GM12878 (cell line): ENCODE results near the gene SARDH. TPM values are rescaled to one million over a fixed set of nuclear protein-coding genes. Genes with fewer than 3 reads are reported as not detected.

Experiments used
- ATAC-seq: fragments of 200-7000 bp; cut with Tn5 transposase; 3 replicates; pipeline ENCODE4 v1.9.1; 2020; ENCODE audit warnings: mild to moderate bottlenecking, moderate library complexity
- BruUV-seq: library from RNA; stranded (reverse); fragments of 400-500 nt; replicated peaks from 2 replicates; lab custom pipeline; 2021; lab: Mats Ljungman, UMichigan
- CTCF ChIA-PET: fragments of 300-600 bp; sonication (Branson Sonifier 250); formaldehyde crosslinking; extraction: SDS; loops from one replicate; lab custom pipeline; 2021; ENCODE audit warnings: inconsistent platforms; lab: Yijun Ruan, JAX
- POLR2A ChIA-PET: fragments of 350-600 bp; formaldehyde crosslinking; extraction: SDS; loops from one replicate; lab custom pipeline; 2021; ENCODE audit warnings: inconsistent platforms; lab: Charles Lee
- RAD21 ChIA-PET: fragments of 300-600 bp; sonication (Branson Sonifier 250); formaldehyde crosslinking; loops from one replicate; lab custom pipeline; 2023; ENCODE audit warnings: antibody characterized with exemption; ENCODE audit not compliant: unreplicated experiment; lab: Charles Lee
- SMC1A ChIA-PET: fragments of 300-600 bp; sonication (Branson Sonifier 250); formaldehyde crosslinking; loops from one replicate; lab custom pipeline; 2023; ENCODE audit not compliant: unreplicated experiment, uncharacterized antibody; lab: Charles Lee
- DNase-seq: peaks from one replicate; pipeline ENCODE4 v3.0.0-alpha.2; 2011; ENCODE audit warnings: low read depth, low spot score
- FAIRE-seq: peaks from 3 replicates; lab custom pipeline; 2011; peaks lifted over from hg19 to GRCh38; lab: Jason Lieb, UNC
- H2AFZ ChIP-seq: 2 replicates; pipeline ENCODE4 v1.6.0; 2011; ENCODE audit warnings: low read depth, low read length, control low read depth; ENCODE audit not compliant: control insufficient read depth
- H3K27ac ChIP-seq: 2 replicates; pipeline ENCODE4 v1.5.1; 2011; ENCODE audit warnings: control low read depth; ENCODE audit not compliant: control insufficient read depth, insufficient read depth
- H3K27me3 ChIP-seq, 2 experiments: replicated peaks in 1 of 2; 2 replicates each; pipeline versions ENCODE4 v1.6.0 to v1.6.1; 2011; ENCODE audit warnings: low read length in 1 of 2; ENCODE audit not compliant: control insufficient read depth in 2 of 2, insufficient read depth in 2 of 2
- H3K36me3 ChIP-seq, 2 experiments: 2 replicates each; pipeline ENCODE4 v1.5.1; 2011; ENCODE audit warnings: low read length in 1 of 2; ENCODE audit not compliant: control insufficient read depth in 2 of 2, insufficient read depth in 2 of 2
- H3K4me1 ChIP-seq: 2 replicates; pipeline ENCODE4 v1.6.1; 2011; ENCODE audit warnings: mild to moderate bottlenecking, low read length, moderate library complexity, mixed read lengths; ENCODE audit not compliant: control insufficient read depth, insufficient read depth
- H3K4me2 ChIP-seq: 2 replicates; pipeline ENCODE4 v1.6.0; 2011; ENCODE audit warnings: control low read depth; ENCODE audit not compliant: control insufficient read depth, insufficient read depth
- H3K4me3 ChIP-seq: fragments of 200-600 bp; sonication (generic); 2 replicates; pipeline ENCODE4 v1.5.1; 2016
- H3K79me2 ChIP-seq: 2 replicates; pipeline ENCODE4 v1.6.0; 2011; ENCODE audit warnings: low read length; ENCODE audit not compliant: control insufficient read depth, insufficient read depth
- H3K9ac ChIP-seq: 2 replicates; pipeline ENCODE4 v1.8.0; 2011; ENCODE audit warnings: low read length, control low read depth, mixed read lengths; ENCODE audit not compliant: control insufficient read depth, insufficient read depth
- H3K9me3 ChIP-seq: replicated peaks from 3 replicates; pipeline ENCODE4 v1.5.1; 2011; ENCODE audit warnings: mild to moderate bottlenecking, low read length; ENCODE audit not compliant: control insufficient read depth, insufficient read depth
- H4K20me1 ChIP-seq: 2 replicates; pipeline ENCODE4 v1.6.0; 2011; ENCODE audit not compliant: control insufficient read depth, insufficient read depth
- CHD4 ChIP-seq: fragments of 200-600 bp; sonication (generic); IDR thresholded peaks from 2 replicates; pipeline ENCODE4 v1.6.1; 2016; ENCODE audit warnings: mild to moderate bottlenecking
- FOXM1 ChIP-seq: IDR thresholded peaks from 2 replicates; pipeline ENCODE4 v1.6.1; 2012; ENCODE audit warnings: low read depth, mild to moderate bottlenecking, inconsistent platforms, low read length, moderate library complexity
- HDAC2 ChIP-seq: fragments of 200-600 bp; sonication (generic); IDR thresholded peaks from 2 replicates; pipeline ENCODE4 v1.6.1; 2017
- HDAC6 ChIP-seq: fragments of 200-600 bp; sonication (generic); IDR thresholded peaks from one replicate; pipeline ENCODE4 v1.8.0; 2017; ENCODE audit warnings: antibody characterized with exemption; ENCODE audit not compliant: unreplicated experiment
- HSF1 ChIP-seq: fragments of 150-350 bp; IDR thresholded peaks from 2 replicates; pipeline ENCODE4 v1.6.1; 2014; ENCODE audit warnings: mild to moderate bottlenecking, low read depth, low read length
- IRF4 ChIP-seq: IDR thresholded peaks from 2 replicates; pipeline ENCODE4 v1.6.1; 2011; ENCODE audit warnings: low read depth, low read length
- JUND ChIP-seq: IDR thresholded peaks from 2 replicates; pipeline ENCODE4 v1.6.1; 2012; ENCODE audit warnings: low read depth, mild to moderate bottlenecking, low read length, improper control_type of control experiment, moderate library complexity
- MYC ChIP-seq: IDR thresholded peaks from 2 replicates; pipeline ENCODE4 v1.6.1; 2011; ENCODE audit warnings: mild to moderate bottlenecking, low read length, moderate library complexity, inconsistent platforms; ENCODE audit not compliant: insufficient read depth, insufficient replicate concordance, insufficient read length, severe bottlenecking
- RBBP5 ChIP-seq: fragments of 200-600 bp; sonication (generic); conservative IDR thresholded peaks from 2 replicates; pipeline ENCODE4 v1.6.1; 2016
- RCOR1 ChIP-seq: conservative IDR thresholded peaks from 2 replicates; pipeline ENCODE4 v1.6.1; 2012; ENCODE audit warnings: low read depth, low read length, improper control_type of control experiment
- SIN3A ChIP-seq: IDR thresholded peaks from 2 replicates; pipeline ENCODE4 v1.6.1; 2012; ENCODE audit warnings: low read depth, low read length, improper control_type of control experiment
- SMC3 ChIP-seq: IDR thresholded peaks from 2 replicates; pipeline ENCODE4 v1.6.1; 2011; ENCODE audit warnings: low read length, improper control_type of control experiment, borderline replicate concordance
- SP1 ChIP-seq: IDR thresholded peaks from one replicate; pipeline ENCODE4 v1.6.1; 2011; ENCODE audit warnings: low read depth, low read length
- SUPT20H ChIP-seq: IDR thresholded peaks from 2 replicates; pipeline ENCODE4 v1.6.1; 2011; ENCODE audit warnings: low read depth, mild to moderate bottlenecking, low read length, moderate library complexity, borderline replicate concordance; ENCODE audit not compliant: control insufficient read depth
- SUZ12 ChIP-seq: fragments of 200-600 bp; sonication (generic); IDR thresholded peaks from one replicate; pipeline ENCODE4 v1.6.1; 2018; ENCODE audit warnings: antibody characterized with exemption, mild to moderate bottlenecking; ENCODE audit not compliant: unreplicated experiment
- WGBS: methylation state at CpG from one replicate; pipeline ENCODE4 v1.1.6; 2016; ENCODE audit warnings: low lambda C conversion rate; ENCODE audit not compliant: insufficient replicate concordance, insufficient coverage; ENCODE audit errors: missing lambda C conversion rate; 5-methylcytosine and 5-hydroxymethylcytosine counted together
- in situ Hi-C: fragments of 300-500 bp; cut with MboI; formaldehyde crosslinking; loops from 9 replicates; pipeline ENCODE4 v1.14.3; 2018; ENCODE audit warnings: mixed read lengths
- intact Hi-C: fragments of 100-400 bp; cut with micrococcal nuclease; formaldehyde crosslinking; loops from one replicate; pipeline ENCODE4 v1.14.2; 2022; ENCODE audit not compliant: unreplicated experiment
- polyA plus RNA-seq, 11 experiments: library from polyadenylated mRNA; depleted of rRNA in 4 of 11; unstranded in 6 of 11; stranded (reverse) in 5 of 11; fragments of >200 nt; fragmentation: Nextera tagmentation in 4 of 11; fragmentation: Illumina TruSeq in 1 of 11; extraction: Ambion mirVana in 4 of 11; extraction: Trizol in 1 of 11; gene quantifications; 1 replicate in 1 of 11; 2 replicates in 10 of 11; pipeline versions ENCODE4 v1.2.1 to v1.2.3, GENCODE V29; 2011 to 2016; ENCODE audit warnings: inconsistent platforms in 2 of 11, missing spikeins in 2 of 11, low read depth in 1 of 11
- total RNA-seq, 4 experiments: library from RNA; depleted of rRNA in 3 of 4; stranded (reverse); fragments of >200 nt in 3 of 4; fragmentation: Illumina TruSeq in 1 of 4; extraction: Trizol in 1 of 4; gene quantifications; 2 replicates each; pipeline versions ENCODE4 v1.2.1 to v1.2.3, GENCODE V29; 2013 to 2021

Gene SARDH
- total and polyA plus RNA-seq, 10 of the 15 experiments (the other 5 are each of a cell fraction or from before 2014, with no cell fraction given): 0.03 to 0.15 (median 0.10) TPM; not detected in 6

- peaks cover 2 to 5% of the 10 kb centered on the region in 2 experiments for H3K27me3 ChIP-seq
- no peak for FAIRE-seq
- SMC1A ChIA-PET: no interaction called here
- in situ Hi-C loops: no loop called here
- H3K9ac ChIP-seq: no peak overlapping the region
- 40% methylated on average over 10 of the region's 12 CpGs for WGBS
- TF ChIP-seq RCOR1: no peak
- no peak for TF ChIP-seq MYC
- no peaks in the 10 kb centered on the region for H4K20me1 ChIP-seq
- RAD21 ChIA-PET: no interaction called here
- no TSS peak for BruUV-seq
- no peaks in the 10 kb centered on the region for H3K36me3 ChIP-seq
- H3K4me1 ChIP-seq: no peaks in the 10 kb centered on the region
- POLR2A ChIA-PET: interaction anchor here (1.0 kb wide), 1 partner anchor 101 kb away, joined by 3 read pairs; no protein-coding TSS in a partner anchor
- CTCF ChIA-PET: no interaction called here
- H3K27ac ChIP-seq: no peak overlapping the region
- intact Hi-C loops: no loop called here
- H3K4me3 ChIP-seq: no peak overlapping the region
- DNase-seq: no peak
- no peaks in the 10 kb centered on the region for H3K9me3 ChIP-seq
- ATAC-seq: no peak
- no peaks in the 10 kb centered on the region for H3K79me2 ChIP-seq
- no peak overlapping the region for H3K4me2 ChIP-seq
- no peak overlapping the region for H2AFZ ChIP-seq
Measured at GRCh38 chr9:133696071-133696472, 42.1 kb downstream of the SARDH start.

- H3K4me3 ChIP-seq: no peak overlapping the region
- ATAC-seq (no peak), FAIRE-seq (no peak), DNase-seq (no peak)
- H2AFZ ChIP-seq: no peak overlapping the region
- ChIA-PET SMC1A (no interaction called here), CTCF (no interaction called here), POLR2A (no interaction called here), RAD21 (no interaction called here)
- H3K79me2 ChIP-seq: no peaks in the 10 kb centered on the region
- intact Hi-C loops (no loop called here), in situ Hi-C loops (no loop called here)
- H4K20me1 ChIP-seq: no peaks in the 10 kb centered on the region
- no peaks in the 10 kb centered on the region for H3K9me3 ChIP-seq
- H3K4me2 ChIP-seq: no peak overlapping the region
- H3K27ac ChIP-seq: no peak overlapping the region
- no TSS peak for BruUV-seq
- H3K27me3 ChIP-seq: no peaks in the 10 kb centered on the region; a peak in 1 of 4 replicates
- WGBS: 0% methylated on average over 3 of the region's 3 CpGs
- no peaks in the 10 kb centered on the region for H3K36me3 ChIP-seq
- H3K9ac ChIP-seq: no peak overlapping the region
- no peaks in the 10 kb centered on the region for H3K4me1 ChIP-seq
- TF ChIP-seq SP1: no peak
- TF ChIP-seq SIN3A: no peak
- no peak for TF ChIP-seq SUPT20H
- no peak for TF ChIP-seq FOXM1
- TF ChIP-seq SUZ12: no peak
- TF ChIP-seq HDAC6: no peak
- no peak for TF ChIP-seq SMC3
- no peak for TF ChIP-seq JUND
- TF ChIP-seq IRF4: no peak
- TF ChIP-seq CHD4: no peak
- no peak for TF ChIP-seq HDAC2
- no peak for TF ChIP-seq RBBP5
- no peak for TF ChIP-seq HSF1
Measured at GRCh38 chr9:133694686-133695085, 43.5 kb downstream of the SARDH start.
